ENCODE results near the gene SEC14L3.
A peak's percentile ranks its signal among the peaks of the same experiment; 100 is the strongest.

Gene SEC14L3

GRCh38 chr22:30427871-30428270, 43.9 kb downstream of the SEC14L3 start:
- CTCF ChIA-PET, result interaction anchor here (0.7 to 7.6 kb wide), 6 partner anchors 15 to 330 kb away, joined by 3 to 71 read pairs (median 4); no protein-coding TSS in a partner anchor
- Histone ChIP-seq H3K36me3 (ENCODE audit: control insufficient read depth in 2 of 2, insufficient read depth in 1 of 2, low read length in 2 of 2) (peaks cover 0 to 26% of the 10 kb centered on the region in 2 experiments; a peak in 1 of 3 replicates), H3K4me3 (ENCODE audit: low read depth, low read length) (no peak overlapping the region), H3K9me3 (ENCODE audit: control insufficient read depth, insufficient read depth, low read depth, low read length) (no peaks in the 10 kb centered on the region), H3K4me1 (ENCODE audit: control insufficient read depth, insufficient read depth, low read length) (peaks cover 8% of the 10 kb centered on the region), H3K27ac (ENCODE audit: extremely low read depth, low read depth, low read length) (no peak overlapping the region)
- TF ChIP-seq, protein P1, sequence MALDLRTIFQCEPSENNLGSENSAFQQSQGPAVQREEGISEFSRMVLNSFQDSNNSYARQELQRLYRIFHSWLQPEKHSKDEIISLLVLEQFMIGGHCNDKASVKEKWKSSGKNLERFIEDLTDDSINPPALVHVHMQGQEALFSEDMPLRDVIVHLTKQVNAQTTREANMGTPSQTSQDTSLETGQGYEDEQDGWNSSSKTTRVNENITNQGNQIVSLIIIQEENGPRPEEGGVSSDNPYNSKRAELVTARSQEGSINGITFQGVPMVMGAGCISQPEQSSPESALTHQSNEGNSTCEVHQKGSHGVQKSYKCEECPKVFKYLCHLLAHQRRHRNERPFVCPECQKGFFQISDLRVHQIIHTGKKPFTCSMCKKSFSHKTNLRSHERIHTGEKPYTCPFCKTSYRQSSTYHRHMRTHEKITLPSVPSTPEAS (tag by site-specific recombination; IDR thresholded peaks at IDR 0.05), result no peak
- TF ChIP-seq TCF7L2 (IDR thresholded peaks at IDR 0.05; ENCODE audit: borderline replicate concordance, low read depth, low read length) (no peak), ZSCAN16 (tag by site-specific recombination; IDR thresholded peaks at IDR 0.05) (no peak), SP2 (tag by site-specific recombination; IDR thresholded peaks at IDR 0.05) (0 out of 2 replicates have a peak, but pooled peaks have one; percentile 19), ZNF548 (tag by site-specific recombination; IDR thresholded peaks at IDR 0.05) (no peak), ZNF610 (tag by site-specific recombination; IDR thresholded peaks at IDR 0.05; ENCODE audit: borderline replicate concordance) (no peak), ZNF223 (tag by site-specific recombination; IDR thresholded peaks at IDR 0.05) (no peak), SETDB1 (IDR thresholded peaks at IDR 0.05; ENCODE audit: insufficient read length, low read length) (no peak)
- POLR2A ChIA-PET, result interaction anchor here (0.7 kb wide), 1 partner anchor 32 kb away, joined by 3 read pairs; no protein-coding TSS in a partner anchor

GRCh38 chr22:30426388-30427353, 45.1 kb downstream of the SEC14L3 start:
- Histone ChIP-seq H3K4me1 (ENCODE audit: control insufficient read depth, insufficient read depth, low read length) (peaks cover 19% of the 10 kb centered on the region), H3K4me3 (ENCODE audit: low read depth, low read length) (peak overlapping the region; percentile 74), H3K36me3 (ENCODE audit: control insufficient read depth in 2 of 2, insufficient read depth in 1 of 2, low read length in 2 of 2) (peaks cover 0 to 26% of the 10 kb centered on the region in 2 experiments; a peak in 1 of 3 replicates), H3K9me3 (ENCODE audit: control insufficient read depth, insufficient read depth, low read depth, low read length) (no peaks in the 10 kb centered on the region), H3K27ac (ENCODE audit: extremely low read depth, low read depth, low read length) (no peak overlapping the region; the same call in 1 of the 2 replicates)
- CTCF ChIA-PET, result interaction anchor here (0.6 to 7.6 kb wide), 15 partner anchors 11 to 950 kb away, joined by 3 to 71 read pairs (median 5); partner anchors contain the start of gene SLC35E4
- POLR2A ChIA-PET, result interaction anchor here (0.5 to 1.8 kb wide), 4 partner anchors 11 to 771 kb away, joined by 3 to 10 read pairs (median 4); partner anchors contain the start of gene SEC14L2
- peak; percentile 99; the same call in 1 of the 2 replicates for TF ChIP-seq ZNF768 (tag by site-specific recombination; IDR thresholded peaks at IDR 0.05)
- no peak for TF ChIP-seq ZNF112 (tag by site-specific recombination; IDR thresholded peaks at IDR 0.05)
- no peak for TF ChIP-seq ZNF239 (tag by site-specific recombination; IDR thresholded peaks at IDR 0.05)
- peak; percentile 81 for TF ChIP-seq BCL11B (tag by site-specific recombination; IDR thresholded peaks at IDR 0.05; ENCODE audit: low read depth)
- TF ChIP-seq, protein P2, sequence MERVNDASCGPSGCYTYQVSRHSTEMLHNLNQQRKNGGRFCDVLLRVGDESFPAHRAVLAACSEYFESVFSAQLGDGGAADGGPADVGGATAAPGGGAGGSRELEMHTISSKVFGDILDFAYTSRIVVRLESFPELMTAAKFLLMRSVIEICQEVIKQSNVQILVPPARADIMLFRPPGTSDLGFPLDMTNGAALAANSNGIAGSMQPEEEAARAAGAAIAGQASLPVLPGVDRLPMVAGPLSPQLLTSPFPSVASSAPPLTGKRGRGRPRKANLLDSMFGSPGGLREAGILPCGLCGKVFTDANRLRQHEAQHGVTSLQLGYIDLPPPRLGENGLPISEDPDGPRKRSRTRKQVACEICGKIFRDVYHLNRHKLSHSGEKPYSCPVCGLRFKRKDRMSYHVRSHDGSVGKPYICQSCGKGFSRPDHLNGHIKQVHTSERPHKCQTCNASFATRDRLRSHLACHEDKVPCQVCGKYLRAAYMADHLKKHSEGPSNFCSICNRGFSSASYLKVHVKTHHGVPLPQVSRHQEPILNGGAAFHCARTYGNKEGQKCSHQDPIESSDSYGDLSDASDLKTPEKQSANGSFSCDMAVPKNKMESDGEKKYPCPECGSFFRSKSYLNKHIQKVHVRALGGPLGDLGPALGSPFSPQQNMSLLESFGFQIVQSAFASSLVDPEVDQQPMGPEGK (tag by site-specific recombination; IDR thresholded peaks at IDR 0.05), result peak; percentile 19; the same call in 1 of the 2 replicates
- TF ChIP-seq KLF16 (tag by site-specific recombination; IDR thresholded peaks at IDR 0.05), result peak; percentile 78; the same call in 1 of the 2 replicates
- no peak for TF ChIP-seq GLIS1 (tag by site-specific recombination; IDR thresholded peaks at IDR 0.05)
- peak; percentile 73 for TF ChIP-seq ZFHX2 (tag by site-specific recombination; conservative IDR thresholded peaks at IDR 0.05)
- TF ChIP-seq, protein P3, sequence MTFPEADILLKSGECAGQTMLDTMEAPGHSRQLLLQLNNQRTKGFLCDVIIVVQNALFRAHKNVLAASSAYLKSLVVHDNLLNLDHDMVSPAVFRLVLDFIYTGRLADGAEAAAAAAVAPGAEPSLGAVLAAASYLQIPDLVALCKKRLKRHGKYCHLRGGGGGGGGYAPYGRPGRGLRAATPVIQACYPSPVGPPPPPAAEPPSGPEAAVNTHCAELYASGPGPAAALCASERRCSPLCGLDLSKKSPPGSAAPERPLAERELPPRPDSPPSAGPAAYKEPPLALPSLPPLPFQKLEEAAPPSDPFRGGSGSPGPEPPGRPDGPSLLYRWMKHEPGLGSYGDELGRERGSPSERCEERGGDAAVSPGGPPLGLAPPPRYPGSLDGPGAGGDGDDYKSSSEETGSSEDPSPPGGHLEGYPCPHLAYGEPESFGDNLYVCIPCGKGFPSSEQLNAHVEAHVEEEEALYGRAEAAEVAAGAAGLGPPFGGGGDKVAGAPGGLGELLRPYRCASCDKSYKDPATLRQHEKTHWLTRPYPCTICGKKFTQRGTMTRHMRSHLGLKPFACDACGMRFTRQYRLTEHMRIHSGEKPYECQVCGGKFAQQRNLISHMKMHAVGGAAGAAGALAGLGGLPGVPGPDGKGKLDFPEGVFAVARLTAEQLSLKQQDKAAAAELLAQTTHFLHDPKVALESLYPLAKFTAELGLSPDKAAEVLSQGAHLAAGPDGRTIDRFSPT (tag by site-specific recombination; IDR thresholded peaks at IDR 0.05), result peak; percentile 85
- TF ChIP-seq, protein P4, sequence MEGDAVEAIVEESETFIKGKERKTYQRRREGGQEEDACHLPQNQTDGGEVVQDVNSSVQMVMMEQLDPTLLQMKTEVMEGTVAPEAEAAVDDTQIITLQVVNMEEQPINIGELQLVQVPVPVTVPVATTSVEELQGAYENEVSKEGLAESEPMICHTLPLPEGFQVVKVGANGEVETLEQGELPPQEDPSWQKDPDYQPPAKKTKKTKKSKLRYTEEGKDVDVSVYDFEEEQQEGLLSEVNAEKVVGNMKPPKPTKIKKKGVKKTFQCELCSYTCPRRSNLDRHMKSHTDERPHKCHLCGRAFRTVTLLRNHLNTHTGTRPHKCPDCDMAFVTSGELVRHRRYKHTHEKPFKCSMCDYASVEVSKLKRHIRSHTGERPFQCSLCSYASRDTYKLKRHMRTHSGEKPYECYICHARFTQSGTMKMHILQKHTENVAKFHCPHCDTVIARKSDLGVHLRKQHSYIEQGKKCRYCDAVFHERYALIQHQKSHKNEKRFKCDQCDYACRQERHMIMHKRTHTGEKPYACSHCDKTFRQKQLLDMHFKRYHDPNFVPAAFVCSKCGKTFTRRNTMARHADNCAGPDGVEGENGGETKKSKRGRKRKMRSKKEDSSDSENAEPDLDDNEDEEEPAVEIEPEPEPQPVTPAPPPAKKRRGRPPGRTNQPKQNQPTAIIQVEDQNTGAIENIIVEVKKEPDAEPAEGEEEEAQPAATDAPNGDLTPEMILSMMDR (tag by site-specific recombination; IDR thresholded peaks at IDR 0.05), result peak; percentile 23; the same call in 1 of the 2 replicates
- no peak for TF ChIP-seq ZNF707 (tag by site-specific recombination; IDR thresholded peaks at IDR 0.05)
- peak; percentile 10; the same call in 1 of the 2 replicates for TF ChIP-seq ZNF580 (tag by site-specific recombination; IDR thresholded peaks at IDR 0.05)
- TF ChIP-seq EGR2 (tag by site-specific recombination; IDR thresholded peaks at IDR 0.05; ENCODE audit: low read depth), result peak; percentile 57
